Measurements from ENCODE around the gene USP48.

GRCh38 chr1:21655259-21655658 is 127.7 kb downstream of the USP48 start:
- TF ChIP-seq CTCF (IDR thresholded peaks at IDR 0.05; ENCODE audit: insufficient read depth, low read length, poor library complexity, severe bottlenecking) (no peak), EZH2phosphoT487 (conservative IDR thresholded peaks at IDR 0.05; ENCODE audit: low read length) (no peak)
